ENCODE data around the gene METTL8.

GRCh38 chr2:171362396-171362795 lies 71.4 kb downstream of the METTL8 start:
- no peak for TF ChIP-seq POLR2A (IDR thresholded peaks at IDR 0.05; ENCODE audit: low read length)
- TF ChIP-seq GATA1 (IDR thresholded peaks at IDR 0.05; ENCODE audit: low read depth, low read length): no peak

Data from erythroblast (primary cell).